Keratinocyte (primary cell): ENCODE data around the gene CMTM7. TPM values are rescaled to one million over a fixed set of nuclear protein-coding genes. Genes with fewer than 3 reads are reported as not detected.

ENCODE experiments used
- DNase-seq: peaks from one replicate; pipeline ENCODE4 v3.0.0-alpha.2; 2011; ENCODE audit warnings: low read depth, missing footprints, low spot score
- FAIRE-seq: peaks from 2 replicates; lab custom pipeline; 2011; peaks lifted over from hg19 to GRCh38; lab: Jason Lieb, UNC
- H2AFZ ChIP-seq: 2 replicates; pipeline ENCODE4 v1.6.0; 2012; ENCODE audit warnings: low read length, control low read depth, inconsistent platforms; ENCODE audit not compliant: control insufficient read depth
- H3K27ac ChIP-seq: 2 replicates; pipeline ENCODE4 v1.5.1; 2011; ENCODE audit warnings: low read length; ENCODE audit not compliant: control insufficient read depth, insufficient read depth
- H3K27me3 ChIP-seq: 3 replicates; pipeline ENCODE4 v1.6.0; 2011; ENCODE audit warnings: low read length; ENCODE audit not compliant: control insufficient read depth, insufficient read depth; ENCODE audit errors: extremely low read depth
- H3K36me3 ChIP-seq, 2 experiments: 2 replicates in 1 of 2; 3 replicates in 1 of 2; pipeline ENCODE4 v1.5.1; 2011; ENCODE audit warnings: low read length in 2 of 2, mild to moderate bottlenecking in 1 of 2; ENCODE audit not compliant: control insufficient read depth in 2 of 2, insufficient read depth in 2 of 2; ENCODE audit errors: extremely low read depth in 1 of 2
- H3K4me1 ChIP-seq: 3 replicates; pipeline ENCODE4 v1.5.1; 2011; ENCODE audit warnings: low read length; ENCODE audit not compliant: control insufficient read depth, insufficient read depth; ENCODE audit errors: extremely low read depth
- H3K4me2 ChIP-seq: 3 replicates; pipeline ENCODE4 v1.6.0; 2011; ENCODE audit warnings: low read depth, low read length; ENCODE audit not compliant: control insufficient read depth, insufficient read depth; ENCODE audit errors: extremely low read depth
- H3K4me3 ChIP-seq, 3 experiments: fragments of 200-600 bp in 1 of 3; sonication (generic) in 1 of 3; 2 replicates in 2 of 3; 3 replicates in 1 of 3; pipeline ENCODE4 v1.5.1; 2011 to 2016; ENCODE audit warnings: low read length in 3 of 3, mild to moderate bottlenecking in 3 of 3, control low read depth in 2 of 3, inconsistent platforms in 1 of 3, low read depth in 1 of 3, mixed read lengths in 1 of 3, mixed run types in 1 of 3, moderate library complexity in 1 of 3; ENCODE audit not compliant: control insufficient read depth in 2 of 3, insufficient read depth in 2 of 3; ENCODE audit errors: extremely low read depth in 1 of 3
- H3K79me2 ChIP-seq: 2 replicates; pipeline ENCODE4 v1.6.0; 2012; ENCODE audit warnings: low read length; ENCODE audit not compliant: control insufficient read depth, insufficient read depth
- H3K9ac ChIP-seq: 3 replicates; pipeline ENCODE4 v1.6.0; 2011; ENCODE audit warnings: low read length; ENCODE audit not compliant: control insufficient read depth, insufficient read depth; ENCODE audit errors: extremely low read depth
- H3K9me1 ChIP-seq: 3 replicates; pipeline ENCODE4 v1.6.0; 2011; ENCODE audit warnings: low read length; ENCODE audit not compliant: control insufficient read depth, insufficient read depth; ENCODE audit errors: extremely low read depth
- H3K9me3 ChIP-seq: 2 replicates; pipeline ENCODE4 v1.5.1; 2012; ENCODE audit warnings: low read depth, low read length; ENCODE audit not compliant: control insufficient read depth
- H4K20me1 ChIP-seq: 3 replicates; pipeline ENCODE4 v1.6.0; 2011; ENCODE audit warnings: low read length; ENCODE audit not compliant: control insufficient read depth, insufficient read depth; ENCODE audit errors: extremely low read depth
- EZH2 ChIP-seq: IDR thresholded peaks from one replicate; pipeline ENCODE4 v1.6.1; 2012; ENCODE audit warnings: inconsistent platforms, mild to moderate bottlenecking, low read length, moderate library complexity
- dilution Hi-C: fragments of 300-500 bp; cut with MboI; formaldehyde crosslinking; loops from one replicate; pipeline ENCODE4 v1.7.0; 2020; ENCODE audit warnings: low sequenced_read_pairs; ENCODE audit not compliant: extremely low pct_ligation_motif_present
- polyA plus RNA-seq, 5 experiments: library from polyadenylated mRNA; depleted of rRNA in 3 of 5; stranded (reverse) in 3 of 5; stranded (forward) in 1 of 5; unstranded in 1 of 5; fragments of >200 nt; gene quantifications; 1 replicate in 1 of 5; 2 replicates in 3 of 5; 3 replicates in 1 of 5; pipeline versions ENCODE4 v1.2.1 to v1.2.3, GENCODE V29; 2011 to 2012; ENCODE audit warnings: missing spikeins in 2 of 5, low read depth in 1 of 5, low replicate concordance in 1 of 5
- TF ChIP-seq, protein P1 (sequence below), 3 experiments: IDR thresholded peaks in 1 of 3; conservative IDR thresholded peaks in 1 of 3; optimal IDR thresholded peaks in 1 of 3; 2 replicates in 2 of 3; 3 replicates in 1 of 3; pipeline versions ENCODE3 to v1.5.1; 2011; ENCODE audit warnings: low read length in 3 of 3, mild to moderate bottlenecking in 3 of 3, moderate library complexity in 2 of 3, control low read depth in 1 of 3, inconsistent platforms in 1 of 3; ENCODE audit not compliant: insufficient read depth in 2 of 3; ENCODE audit errors: extremely low read depth in 1 of 3

CMTM7 gene
- polyA plus RNA-seq, 1 donor (not counting 4 experiments of a cell fraction or from before 2014, with no cell fraction given): 47.2 TPM

DNA sequence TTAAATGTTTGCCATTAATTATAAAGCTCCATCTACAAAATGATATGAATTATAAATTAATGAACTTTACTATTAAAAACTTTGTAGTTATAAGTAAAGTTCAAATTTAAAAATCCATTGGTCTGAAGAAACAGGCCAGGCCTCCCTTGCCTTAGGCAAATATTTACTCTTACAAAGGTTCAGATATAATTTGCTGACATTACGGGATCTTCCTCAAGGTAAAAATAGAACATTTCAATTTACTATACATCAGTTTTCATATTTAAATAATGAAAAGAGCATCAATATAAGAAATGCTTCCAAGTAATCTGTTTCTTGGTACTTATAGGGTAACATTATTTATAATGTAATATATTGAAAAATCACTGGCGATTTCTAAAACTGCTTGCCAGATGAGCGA lies 107.3 kb downstream of the CMTM7 start:
- Histone ChIP-seq H3K79me2 (peaks cover 48% of the 10 kb centered on the region), H3K4me1 (peaks cover 20% of the 10 kb centered on the region), H3K27me3 (no peaks in the 10 kb centered on the region), H3K9me3 (no peaks in the 10 kb centered on the region), H3K4me3 (no peak overlapping the region), H3K27ac (no peak overlapping the region), H3K36me3 (no peaks in the 10 kb centered on the region), H3K9me1 (no peaks in the 10 kb centered on the region), H2AFZ (no peak overlapping the region), H4K20me1 (no peaks in the 10 kb centered on the region), H3K9ac (no peak overlapping the region), H3K4me2 (no peak overlapping the region)
- dilution Hi-C loops: no loop called here
- TF ChIP-seq, protein P1, sequence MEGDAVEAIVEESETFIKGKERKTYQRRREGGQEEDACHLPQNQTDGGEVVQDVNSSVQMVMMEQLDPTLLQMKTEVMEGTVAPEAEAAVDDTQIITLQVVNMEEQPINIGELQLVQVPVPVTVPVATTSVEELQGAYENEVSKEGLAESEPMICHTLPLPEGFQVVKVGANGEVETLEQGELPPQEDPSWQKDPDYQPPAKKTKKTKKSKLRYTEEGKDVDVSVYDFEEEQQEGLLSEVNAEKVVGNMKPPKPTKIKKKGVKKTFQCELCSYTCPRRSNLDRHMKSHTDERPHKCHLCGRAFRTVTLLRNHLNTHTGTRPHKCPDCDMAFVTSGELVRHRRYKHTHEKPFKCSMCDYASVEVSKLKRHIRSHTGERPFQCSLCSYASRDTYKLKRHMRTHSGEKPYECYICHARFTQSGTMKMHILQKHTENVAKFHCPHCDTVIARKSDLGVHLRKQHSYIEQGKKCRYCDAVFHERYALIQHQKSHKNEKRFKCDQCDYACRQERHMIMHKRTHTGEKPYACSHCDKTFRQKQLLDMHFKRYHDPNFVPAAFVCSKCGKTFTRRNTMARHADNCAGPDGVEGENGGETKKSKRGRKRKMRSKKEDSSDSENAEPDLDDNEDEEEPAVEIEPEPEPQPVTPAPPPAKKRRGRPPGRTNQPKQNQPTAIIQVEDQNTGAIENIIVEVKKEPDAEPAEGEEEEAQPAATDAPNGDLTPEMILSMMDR (optimal IDR thresholded peaks at IDR 0.05 in 1 of 3, IDR thresholded peaks at IDR 0.05 in 1 of 3, conservative IDR thresholded peaks at IDR 0.05 in 1 of 3; ENCODE audit: extremely low read depth in 1 of 3, insufficient read depth in 2 of 3, low read length in 3 of 3): no peak
- TF ChIP-seq EZH2: no peak
- DNase-seq (no peak), FAIRE-seq (no peak)

DNA sequence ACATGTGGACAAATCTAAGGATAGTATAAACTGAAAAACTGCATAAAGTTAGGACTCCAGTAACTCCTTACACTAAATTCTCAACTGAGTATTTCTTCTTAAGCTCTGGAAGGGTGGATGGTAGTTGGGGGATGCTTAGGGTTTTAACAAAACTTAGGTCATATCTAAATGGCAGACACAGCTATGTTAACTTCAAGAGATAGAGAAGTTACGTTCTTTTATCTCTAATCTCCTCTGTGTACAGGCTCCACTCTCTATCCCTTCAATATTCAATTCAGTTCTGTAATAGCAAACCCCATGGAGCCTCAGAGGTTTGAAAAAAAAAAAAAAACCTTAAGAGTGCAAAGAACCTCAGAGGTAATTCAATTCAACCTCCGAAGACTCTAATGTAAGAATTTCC lies 107.9 kb downstream of the CMTM7 start:
- Histone ChIP-seq H3K27me3 (no peaks in the 10 kb centered on the region), H3K79me2 (peaks cover 42% of the 10 kb centered on the region), H3K27ac (no peak overlapping the region), H3K9me3 (no peaks in the 10 kb centered on the region), H3K9ac (no peak overlapping the region), H3K4me3 (no peak overlapping the region), H3K9me1 (no peaks in the 10 kb centered on the region), H3K4me2 (no peak overlapping the region), H4K20me1 (no peaks in the 10 kb centered on the region), H3K4me1 (peaks cover 17% of the 10 kb centered on the region), H3K36me3 (no peaks in the 10 kb centered on the region), H2AFZ (no peak overlapping the region)
- no peak for FAIRE-seq
- dilution Hi-C loops: no loop called here
- no peak for DNase-seq
- TF ChIP-seq, protein P1 (optimal IDR thresholded peaks at IDR 0.05 in 1 of 3, IDR thresholded peaks at IDR 0.05 in 1 of 3, conservative IDR thresholded peaks at IDR 0.05 in 1 of 3; ENCODE audit: extremely low read depth in 1 of 3, insufficient read depth in 2 of 3, low read length in 3 of 3): no peak
- TF ChIP-seq EZH2: no peak
